Measurements from ENCODE around the gene DYSF. TPM values are rescaled to one million over a fixed set of nuclear protein-coding genes. Genes with fewer than 3 reads are reported as not detected.

DYSF gene
- total RNA-seq, 1 experiment from 2014 or later: 0.24 TPM

GRCh38 chr2:71620851-71621251 is 167.5 kb downstream of the DYSF start:
- no peaks in the 10 kb centered on the region for H3K36me3 ChIP-seq (ENCODE audit: insufficient read depth, low read length, poor library complexity, severe bottlenecking)
- no peak for TF ChIP-seq CTCF (conservative IDR thresholded peaks at IDR 0.05; ENCODE audit: low read depth, low read length)
- TF ChIP-seq EZH2 (IDR thresholded peaks at IDR 0.05; ENCODE audit: borderline replicate concordance, low read depth, low read length, poor library complexity, severe bottlenecking): no peak
- H3K27ac ChIP-seq (ENCODE audit: low read depth, low read length, poor library complexity, severe bottlenecking): no peak overlapping the region
- H3K27me3 ChIP-seq (replicated peaks; ENCODE audit: insufficient read depth, low read depth, low read length, poor library complexity): peaks cover 7% of the 10 kb centered on the region
- no peaks in the 10 kb centered on the region for H3K4me1 ChIP-seq (ENCODE audit: insufficient read depth, low read length, poor library complexity, severe bottlenecking)
- intact Hi-C loops (cut with micrococcal nuclease; ENCODE audit: unreplicated experiment): no loop called here
- no peak overlapping the region for H3K4me3 ChIP-seq (ENCODE audit: low read depth, low read length, poor library complexity, severe bottlenecking)
- ChIA-PET POLR2A (ENCODE audit: low non-redundant PET) (no interaction called here), CTCF (no interaction called here)
- no peaks in the 10 kb centered on the region for H3K9me3 ChIP-seq (ENCODE audit: low read depth, low read length, poor library complexity, severe bottlenecking)
- BruUV-seq (replicated peaks): no TSS peak
- DNase-seq (ENCODE audit: low spot score): no peak

GRCh38 chr2:71629273-71629672 is 175.9 kb downstream of the DYSF start:
- CTCF ChIA-PET: no interaction called here
- Histone ChIP-seq H3K9me3 (ENCODE audit: low read depth, low read length, poor library complexity, severe bottlenecking) (no peaks in the 10 kb centered on the region), H3K4me1 (ENCODE audit: insufficient read depth, low read length, poor library complexity, severe bottlenecking) (no peaks in the 10 kb centered on the region), H3K4me3 (ENCODE audit: low read depth, low read length, poor library complexity, severe bottlenecking) (no peak overlapping the region), H3K27me3 (replicated peaks; ENCODE audit: insufficient read depth, low read depth, low read length, poor library complexity) (peaks cover 17% of the 10 kb centered on the region), H3K36me3 (ENCODE audit: insufficient read depth, low read length, poor library complexity, severe bottlenecking) (no peaks in the 10 kb centered on the region), H3K27ac (ENCODE audit: low read depth, low read length, poor library complexity, severe bottlenecking) (no peak overlapping the region)
- TF ChIP-seq EZH2 (IDR thresholded peaks at IDR 0.05; ENCODE audit: borderline replicate concordance, low read depth, low read length, poor library complexity, severe bottlenecking): no peak
- TF ChIP-seq CTCF (conservative IDR thresholded peaks at IDR 0.05; ENCODE audit: low read depth, low read length): no peak
- intact Hi-C loops (cut with micrococcal nuclease; ENCODE audit: unreplicated experiment): no loop called here
- DNase-seq (ENCODE audit: low spot score): no peak
- POLR2A ChIA-PET (ENCODE audit: low non-redundant PET): no interaction called here
- no TSS peak for BruUV-seq (replicated peaks)

- Histone ChIP-seq H3K9me3 (ENCODE audit: low read depth, low read length, poor library complexity, severe bottlenecking) (no peaks in the 10 kb centered on the region), H3K27me3 (replicated peaks; ENCODE audit: insufficient read depth, low read depth, low read length, poor library complexity) (peaks cover 17% of the 10 kb centered on the region), H3K27ac (ENCODE audit: low read depth, low read length, poor library complexity, severe bottlenecking) (no peak overlapping the region), H3K4me1 (ENCODE audit: insufficient read depth, low read length, poor library complexity, severe bottlenecking) (no peaks in the 10 kb centered on the region), H3K36me3 (ENCODE audit: insufficient read depth, low read length, poor library complexity, severe bottlenecking) (no peaks in the 10 kb centered on the region), H3K4me3 (ENCODE audit: low read depth, low read length, poor library complexity, severe bottlenecking) (no peak overlapping the region)
- intact Hi-C loops (cut with micrococcal nuclease; ENCODE audit: unreplicated experiment): no loop called here
- TF ChIP-seq CTCF (conservative IDR thresholded peaks at IDR 0.05; ENCODE audit: low read depth, low read length) (no peak), EZH2 (IDR thresholded peaks at IDR 0.05; ENCODE audit: borderline replicate concordance, low read depth, low read length, poor library complexity, severe bottlenecking) (no peak)
- CTCF ChIA-PET: no interaction called here
- DNase-seq (ENCODE audit: low spot score): no peak
- no TSS peak for BruUV-seq (replicated peaks)
- POLR2A ChIA-PET (ENCODE audit: low non-redundant PET): no interaction called here
Measured at GRCh38 chr2:71629771-71630453, 176.6 kb downstream of the DYSF start.
